WTC11 (cell line): ENCODE data around the gene ESYT2.

Experiments
- AFF4 ChIP-seq: sonication (generic); formaldehyde crosslinking; IDR thresholded peaks from 2 replicates; pipeline ENCODE4 v1.8.1; 2023; ENCODE audit warnings: mild to moderate bottlenecking, missing genetic modification reagents, borderline replicate concordance
- CTCF ChIP-seq: fragments of 200-600 bp; IDR thresholded peaks from 2 replicates; pipeline ENCODE4 v1.8.0; 2022; ENCODE audit warnings: antibody characterized with exemption
- E2F4 ChIP-seq: sonication (generic); formaldehyde crosslinking; IDR thresholded peaks from 2 replicates; pipeline ENCODE4 v1.8.1; 2022; ENCODE audit warnings: low read depth, mild to moderate bottlenecking, moderate library complexity, missing genetic modification reagents, borderline replicate concordance
- EMX1 ChIP-seq: fragments of 250-450 bp; sonication (Bioruptor Pico); IDR thresholded peaks from 2 replicates; pipeline ENCODE4 v1.8.0; 2021; ENCODE audit warnings: mild to moderate bottlenecking
- FOXJ3 ChIP-seq: sonication (generic); formaldehyde crosslinking; IDR thresholded peaks from 2 replicates; pipeline ENCODE4 v1.9.0; 2021; ENCODE audit warnings: missing genetic modification reagents, mild to moderate bottlenecking, borderline replicate concordance
- FOXP4 ChIP-seq: sonication (generic); formaldehyde crosslinking; IDR thresholded peaks from 2 replicates; pipeline ENCODE4 v1.8.0; 2022; ENCODE audit warnings: mild to moderate bottlenecking, missing genetic modification reagents
- IRF2 ChIP-seq: sonication (generic); formaldehyde crosslinking; IDR thresholded peaks from 2 replicates; pipeline ENCODE4 v1.8.0; 2022; ENCODE audit warnings: low read depth, missing genetic modification reagents, borderline replicate concordance
- MAX ChIP-seq: sonication (generic); formaldehyde crosslinking; IDR thresholded peaks from 2 replicates; pipeline ENCODE4 v1.8.0; 2022; ENCODE audit warnings: mild to moderate bottlenecking, missing genetic modification reagents
- MLX ChIP-seq: sonication (generic); formaldehyde crosslinking; IDR thresholded peaks from 2 replicates; pipeline ENCODE4 v1.8.1; 2023; ENCODE audit warnings: mild to moderate bottlenecking, missing genetic modification reagents, moderate library complexity
- NR2C2 ChIP-seq: sonication (generic); formaldehyde crosslinking; IDR thresholded peaks from 2 replicates; pipeline ENCODE4 v1.8.0; 2022; ENCODE audit warnings: mild to moderate bottlenecking, missing genetic modification reagents
- PRDM15 ChIP-seq: sonication (generic); formaldehyde crosslinking; IDR thresholded peaks from 2 replicates; pipeline ENCODE4 v1.8.0; 2022; ENCODE audit warnings: missing genetic modification reagents
- USF2 ChIP-seq: sonication (generic); formaldehyde crosslinking; IDR thresholded peaks from 2 replicates; pipeline ENCODE4 v1.8.1; 2023; ENCODE audit warnings: mild to moderate bottlenecking, missing genetic modification reagents, moderate library complexity
- ZBTB21 ChIP-seq: sonication (generic); formaldehyde crosslinking; IDR thresholded peaks from 2 replicates; pipeline ENCODE4 v1.8.1; 2023; ENCODE audit warnings: mild to moderate bottlenecking, missing genetic modification reagents, borderline replicate concordance
- ZNF512 ChIP-seq: sonication (generic); formaldehyde crosslinking; IDR thresholded peaks from 2 replicates; pipeline ENCODE4 v1.8.1; 2022; ENCODE audit warnings: missing genetic modification reagents, borderline replicate concordance

GRCh38 chr7:158740657-158741293, 88.5 kb downstream of the ESYT2 start:
- TF ChIP-seq CTCF: no peak
- TF ChIP-seq ZNF512: no peak
- no peak for TF ChIP-seq ZBTB21 (CRISPR knock-in tag)
- TF ChIP-seq FOXJ3: no peak
- no peak for TF ChIP-seq MLX (CRISPR knock-in tag)
- no peak for TF ChIP-seq E2F4
- no peak for TF ChIP-seq FOXP4 (CRISPR knock-in tag)
- TF ChIP-seq PRDM15 (CRISPR knock-in tag): no peak
- no peak for TF ChIP-seq AFF4
- TF ChIP-seq USF2: no peak
- TF ChIP-seq EMX1 (CRISPR knock-in tag): no peak
- no peak for TF ChIP-seq MAX (CRISPR knock-in tag)
- no peak for TF ChIP-seq NR2C2 (CRISPR knock-in tag)
- TF ChIP-seq IRF2: no peak
